ENCODE data around the gene HERC2.

DNA sequence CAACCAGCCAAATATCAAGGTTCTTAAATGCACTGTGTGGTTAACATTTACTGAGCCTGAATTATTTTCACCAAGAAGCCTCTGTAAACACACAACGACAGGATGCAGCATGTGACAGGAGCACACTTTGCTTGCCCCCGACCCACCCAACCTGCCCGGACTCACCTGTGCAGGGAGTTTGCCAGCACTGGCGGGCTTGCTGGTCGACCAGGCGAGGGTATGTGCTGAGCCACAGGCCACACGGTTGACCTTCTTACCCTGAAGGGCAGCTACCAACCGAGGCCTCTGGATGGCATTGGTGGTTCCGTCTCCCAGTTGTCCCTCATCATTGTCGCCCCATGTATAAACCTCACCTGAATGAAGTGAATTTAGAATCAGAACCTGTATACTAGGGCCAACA is 197.1 kb downstream of the HERC2 start:
- TF ChIP-seq, protein P1, sequence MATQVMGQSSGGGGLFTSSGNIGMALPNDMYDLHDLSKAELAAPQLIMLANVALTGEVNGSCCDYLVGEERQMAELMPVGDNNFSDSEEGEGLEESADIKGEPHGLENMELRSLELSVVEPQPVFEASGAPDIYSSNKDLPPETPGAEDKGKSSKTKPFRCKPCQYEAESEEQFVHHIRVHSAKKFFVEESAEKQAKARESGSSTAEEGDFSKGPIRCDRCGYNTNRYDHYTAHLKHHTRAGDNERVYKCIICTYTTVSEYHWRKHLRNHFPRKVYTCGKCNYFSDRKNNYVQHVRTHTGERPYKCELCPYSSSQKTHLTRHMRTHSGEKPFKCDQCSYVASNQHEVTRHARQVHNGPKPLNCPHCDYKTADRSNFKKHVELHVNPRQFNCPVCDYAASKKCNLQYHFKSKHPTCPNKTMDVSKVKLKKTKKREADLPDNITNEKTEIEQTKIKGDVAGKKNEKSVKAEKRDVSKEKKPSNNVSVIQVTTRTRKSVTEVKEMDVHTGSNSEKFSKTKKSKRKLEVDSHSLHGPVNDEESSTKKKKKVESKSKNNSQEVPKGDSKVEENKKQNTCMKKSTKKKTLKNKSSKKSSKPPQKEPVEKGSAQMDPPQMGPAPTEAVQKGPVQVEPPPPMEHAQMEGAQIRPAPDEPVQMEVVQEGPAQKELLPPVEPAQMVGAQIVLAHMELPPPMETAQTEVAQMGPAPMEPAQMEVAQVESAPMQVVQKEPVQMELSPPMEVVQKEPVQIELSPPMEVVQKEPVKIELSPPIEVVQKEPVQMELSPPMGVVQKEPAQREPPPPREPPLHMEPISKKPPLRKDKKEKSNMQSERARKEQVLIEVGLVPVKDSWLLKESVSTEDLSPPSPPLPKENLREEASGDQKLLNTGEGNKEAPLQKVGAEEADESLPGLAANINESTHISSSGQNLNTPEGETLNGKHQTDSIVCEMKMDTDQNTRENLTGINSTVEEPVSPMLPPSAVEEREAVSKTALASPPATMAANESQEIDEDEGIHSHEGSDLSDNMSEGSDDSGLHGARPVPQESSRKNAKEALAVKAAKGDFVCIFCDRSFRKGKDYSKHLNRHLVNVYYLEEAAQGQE (IDR thresholded peaks at IDR 0.05): no peak
- TF ChIP-seq TAF1 (conservative IDR thresholded peaks at IDR 0.05) (no peak), CTCF (IDR thresholded peaks at IDR 0.05; ENCODE audit: low read depth, low read length, missing input control) (no peak), MAX (IDR thresholded peaks at IDR 0.05) (no peak), HNF4G (IDR thresholded peaks at IDR 0.05) (no peak), SP1 (IDR thresholded peaks at IDR 0.05) (no peak), RAD21 (IDR thresholded peaks at IDR 0.05) (no peak), YY1 (IDR thresholded peaks at IDR 0.05) (no peak), JUND (IDR thresholded peaks at IDR 0.05) (no peak), FOXA1 (IDR thresholded peaks at IDR 0.05) (no peak), EGR1 (IDR thresholded peaks at IDR 0.05; ENCODE audit: low read depth in 2 of 2) (no peak), ATF3 (IDR thresholded peaks at IDR 0.05) (no peak)
